Activated CD4-positive, CD25-positive, alpha-beta regulatory T cell (primary cell): ENCODE results near the gene FAM151B.
"Not testable (repeated sequence)": the region's sequence is repeated elsewhere in the genome, so short reads cannot be mapped to it uniquely, and the experiment has no call there.

Experiments
- DNase-seq, 4 experiments: peaks; one replicate each; lab custom pipeline; 2025; lab: John Stamatoyannopoulos, UW

Gene FAM151B

GRCh38 chr5:80504833-80505232 lies 16.9 kb downstream of the FAM151B start:
- no peak for DNase-seq

DNA sequence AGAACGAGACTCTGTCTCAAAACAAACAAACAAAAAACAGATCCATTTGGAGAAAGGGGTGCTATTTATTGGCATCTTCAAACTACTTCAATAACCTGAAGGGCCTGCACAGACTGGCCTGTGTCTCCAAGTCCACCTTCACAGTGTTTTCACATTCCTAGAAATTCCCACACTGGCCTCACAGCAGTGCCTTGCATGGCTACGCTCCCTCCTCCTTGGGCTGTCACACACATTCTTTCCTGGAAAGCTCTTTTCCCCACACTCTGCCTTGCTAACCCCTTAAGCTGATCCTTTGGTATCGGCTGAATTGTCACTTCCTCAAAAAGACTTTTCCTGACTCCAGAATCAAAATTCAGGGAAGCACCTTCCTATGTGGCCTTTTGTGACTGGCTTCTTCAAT lies 19.8 kb downstream of the FAM151B start:
- DNase-seq = no peak

GRCh38 chr5:80508844-80509243 lies 20.9 kb downstream of the FAM151B start:
- DNase-seq = no peak

GRCh38 chr5:80509362-80509761 lies 21.5 kb downstream of the FAM151B start:
- DNase-seq = no peak

DNA sequence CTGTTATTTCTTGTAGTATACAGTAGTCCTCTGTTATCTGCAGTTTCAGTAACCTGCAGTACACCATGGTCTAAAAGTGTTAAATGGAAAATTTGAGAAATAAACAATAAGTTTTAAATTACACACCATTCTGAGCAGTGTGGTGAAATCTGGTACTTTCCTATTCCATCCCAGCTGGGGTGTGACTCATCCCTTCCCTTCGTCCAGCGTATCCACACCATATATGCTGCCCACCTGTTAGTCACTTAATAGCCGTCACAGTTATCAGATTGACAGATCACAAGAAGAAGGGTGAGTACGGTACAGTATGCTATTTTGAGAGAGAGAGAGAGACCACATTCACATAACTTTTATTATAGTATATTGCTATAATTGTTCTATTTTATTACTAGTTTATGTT lies 28.9 kb downstream of the FAM151B start:
- no peak for DNase-seq

DNA sequence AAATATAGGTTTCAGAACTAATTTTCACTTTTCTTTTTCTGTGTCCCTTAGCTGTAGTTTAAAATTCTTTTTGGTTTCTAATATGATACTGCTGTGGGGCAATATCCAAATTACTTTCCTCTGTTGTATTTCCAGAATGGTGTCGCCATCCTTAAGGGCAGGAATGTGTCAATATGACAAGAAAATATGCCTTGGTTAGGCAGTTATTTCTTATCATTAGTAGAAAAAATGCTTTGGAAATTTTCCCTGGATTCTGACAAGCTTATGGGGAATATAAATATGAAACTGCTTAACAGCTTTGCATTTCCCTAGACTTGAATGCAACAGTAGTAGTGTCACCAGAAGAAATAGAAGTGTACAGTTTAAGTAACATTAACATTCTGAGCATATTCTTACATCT lies 52.8 kb downstream of the FAM151B start:
- no peak for DNase-seq

DNA sequence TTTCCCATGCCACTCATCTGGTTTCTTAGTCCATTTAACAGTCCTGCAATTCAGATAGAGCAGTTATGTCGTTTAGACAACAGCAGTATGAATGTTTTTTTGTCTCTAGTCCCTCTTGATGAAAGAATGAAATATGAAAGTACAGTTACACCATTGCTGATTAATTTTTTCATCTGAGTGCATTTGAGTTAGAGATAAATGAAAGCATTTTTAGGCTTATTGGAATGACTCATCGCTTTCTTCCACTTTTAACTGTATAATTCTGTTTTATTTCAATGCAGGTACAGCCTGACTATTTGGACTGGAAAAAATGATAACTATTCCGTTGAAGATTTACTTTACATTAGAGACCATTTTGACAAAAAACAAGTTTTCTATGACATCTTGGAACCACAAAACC lies 53.5 kb downstream of the FAM151B start:
- DNase-seq = no peak

DNA sequence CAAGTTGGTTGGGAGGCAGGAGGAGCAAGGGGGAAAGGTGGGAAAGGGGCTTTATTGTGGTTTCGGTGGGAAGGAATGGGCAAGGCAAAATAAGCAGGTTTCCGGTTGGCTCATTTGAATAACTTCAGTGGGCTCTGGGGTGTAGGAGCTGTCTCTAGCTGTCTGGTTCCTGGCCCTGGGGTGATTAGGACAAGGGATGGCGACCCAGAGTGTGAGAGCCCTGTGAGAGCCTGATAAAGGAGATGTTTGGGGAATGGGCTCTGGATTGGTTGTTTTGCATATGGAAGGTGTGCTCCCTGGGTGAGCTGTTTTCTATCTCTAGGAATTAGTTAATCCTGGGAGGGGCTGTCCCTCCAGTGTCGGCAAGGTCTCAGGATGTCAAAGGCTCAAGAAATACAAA lies 66.7 kb downstream of the FAM151B start:
- DNase-seq = no peak

DNA sequence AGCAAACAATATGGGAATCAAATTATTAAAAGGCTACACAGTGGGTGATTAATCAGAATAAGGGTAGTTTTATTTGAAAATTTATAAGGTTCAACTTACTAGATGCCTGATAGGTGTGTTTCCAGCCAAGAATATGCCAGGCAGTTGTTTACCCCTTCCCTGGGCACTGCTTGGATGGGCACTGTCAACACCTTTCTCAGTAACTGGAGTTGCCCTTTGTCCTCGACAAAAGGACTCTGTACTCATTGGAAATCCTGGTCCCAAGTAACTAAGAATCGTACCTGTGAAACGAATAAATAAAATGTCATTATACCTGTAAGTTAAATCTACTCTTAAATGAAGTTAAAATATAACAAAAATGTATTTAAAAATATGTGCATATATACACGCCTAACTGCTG lies 67.2 kb downstream of the FAM151B start:
- DNase-seq = no peak

- DNase-seq = no peak
Observed at GRCh38 chr5:80559244-80559643, 71.3 kb downstream of the FAM151B start.

- no peak for DNase-seq
Observed at GRCh38 chr5:80565330-80565729, 77.4 kb downstream of the FAM151B start.

DNA sequence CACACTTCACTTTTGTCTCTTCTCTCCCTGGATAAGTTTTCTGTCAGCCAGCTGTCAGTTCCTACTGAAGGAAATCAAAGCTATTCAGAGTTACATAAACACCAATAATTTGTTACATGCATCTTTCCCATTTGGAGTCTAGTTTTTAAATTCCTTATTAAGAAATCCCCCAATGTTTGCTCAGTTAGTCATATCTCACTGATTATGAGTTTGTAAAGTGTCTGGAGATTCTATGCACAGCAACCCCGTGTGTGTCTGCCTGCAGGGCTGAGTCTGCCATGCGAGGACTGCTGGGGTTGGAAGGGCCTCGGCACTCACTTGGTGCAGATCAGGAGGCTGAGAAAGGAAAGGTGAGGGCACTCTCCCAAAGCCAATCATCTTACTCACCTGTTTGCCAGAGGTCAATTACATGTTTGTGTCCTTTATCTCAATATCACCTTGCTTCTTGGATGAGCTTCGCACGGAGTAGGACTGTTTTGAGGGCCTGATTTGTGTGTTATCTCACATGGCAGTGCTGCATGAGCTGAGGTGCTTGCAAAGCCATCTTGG lies 78.9 kb downstream of the FAM151B start:
- DNase-seq = no peak

DNA sequence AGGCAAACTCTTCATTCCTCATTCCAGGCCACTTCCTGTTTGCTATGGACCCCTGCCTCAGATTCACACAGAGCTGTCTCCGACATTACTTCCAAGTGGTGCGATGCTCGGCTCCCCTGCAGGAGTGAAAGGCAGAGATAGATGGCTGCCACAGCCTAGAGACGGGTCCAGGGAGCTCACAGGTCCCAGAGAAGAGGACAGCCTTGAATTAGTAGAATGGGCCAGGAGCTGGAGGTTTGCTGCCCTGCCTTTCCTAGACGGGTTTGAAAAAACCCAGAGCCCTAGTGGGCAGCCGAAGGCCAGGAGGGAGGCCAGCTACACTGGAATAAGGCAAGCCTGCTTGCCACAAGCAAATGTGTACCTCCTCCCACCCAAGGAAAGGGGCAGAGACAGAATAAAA lies 80.4 kb downstream of the FAM151B start:
- DNase-seq = no peak

GRCh38 chr5:80569086-80569960 lies 81.4 kb downstream of the FAM151B start:
- no peak for DNase-seq

DNA sequence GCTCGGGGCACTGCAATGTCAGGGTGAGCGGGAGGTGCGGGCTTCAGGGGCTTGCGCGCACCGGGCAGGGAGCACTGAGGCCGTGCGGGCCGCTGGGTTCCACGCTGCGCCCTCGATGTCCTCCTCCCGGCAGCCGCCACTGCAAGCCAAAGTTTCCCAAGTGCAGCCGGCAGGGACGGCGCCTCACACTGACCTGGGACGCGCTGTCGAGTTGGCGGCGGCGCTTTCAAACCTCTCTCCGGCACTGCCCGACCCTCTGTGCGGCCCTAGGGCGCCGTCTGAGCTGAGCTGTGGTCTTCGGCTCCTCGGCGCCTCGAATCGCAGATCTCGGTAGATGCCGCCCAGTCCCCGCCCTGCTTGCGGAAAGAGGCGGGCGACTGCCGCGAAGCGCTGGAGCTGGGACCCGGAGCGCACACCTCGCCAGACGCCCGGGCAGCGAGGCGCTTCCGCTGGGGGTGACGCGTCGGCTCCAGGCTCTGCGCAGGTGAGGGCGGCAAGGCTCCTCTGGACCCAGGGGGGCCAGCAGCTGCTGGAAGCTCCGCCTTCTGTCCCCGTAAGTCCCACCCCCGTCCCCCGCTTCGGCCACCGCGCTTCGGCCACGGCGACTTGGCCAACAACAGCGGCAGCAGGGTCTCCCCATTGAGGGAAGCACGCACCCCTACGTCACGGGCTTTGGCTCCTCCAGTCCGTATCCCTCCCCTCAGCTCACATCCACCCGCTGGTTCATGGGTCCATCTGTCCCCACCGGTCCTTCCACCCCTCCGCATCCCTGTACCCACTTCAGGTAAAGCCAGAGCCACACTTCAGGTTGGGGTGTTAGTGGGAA lies 82.3 kb downstream of the FAM151B start, which contains the start of gene ANKRD34B:
Gene ANKRD34B (minus strand): TSS at position 320 of the 826 bp plus-strand sequence. CDS start 10,261 bp downstream, outside the sequence.
- no peak for DNase-seq

DNA sequence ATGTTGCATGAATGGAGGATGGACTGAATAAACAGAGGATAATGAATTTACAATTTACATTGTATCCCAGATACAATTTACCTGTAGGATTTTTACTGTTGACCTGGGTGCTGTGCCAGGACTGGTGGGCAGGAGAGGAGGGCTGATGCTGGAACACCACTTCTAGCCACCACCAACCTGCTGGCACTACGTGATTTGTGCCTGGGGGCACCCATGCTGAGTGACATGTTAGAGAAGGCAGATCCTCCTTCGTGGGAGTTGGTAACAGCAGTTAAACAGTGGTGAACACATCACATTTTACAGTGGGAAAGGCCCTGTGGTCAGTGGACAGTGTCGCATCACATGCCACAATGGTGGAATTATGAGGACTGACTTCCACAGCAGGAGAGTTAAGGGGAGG lies 85.2 kb downstream of the FAM151B start:
- no peak for DNase-seq

GRCh38 chr5:80576383-80576782 lies 88.5 kb downstream of the FAM151B start:
- DNase-seq = no peak

DNA sequence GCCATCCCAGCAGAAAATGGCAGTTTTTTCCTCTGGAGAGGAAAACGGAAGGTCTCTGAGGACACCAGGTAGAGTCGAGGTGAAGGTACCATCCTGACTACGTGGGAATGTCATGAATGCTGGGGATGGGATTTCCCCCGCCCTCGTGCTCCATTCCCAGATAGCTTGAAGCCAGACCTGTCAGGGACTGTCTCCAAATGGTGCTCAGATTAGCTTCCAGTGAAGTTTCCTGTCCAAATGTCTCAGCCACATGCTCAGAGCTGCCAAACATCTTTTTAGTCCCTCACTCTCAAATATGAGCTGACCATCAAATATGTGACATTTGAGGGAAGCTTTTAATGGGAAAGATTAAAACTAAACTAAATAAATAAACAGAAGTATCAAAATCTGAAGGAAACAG lies 89.8 kb downstream of the FAM151B start:
- no peak for DNase-seq

DNA sequence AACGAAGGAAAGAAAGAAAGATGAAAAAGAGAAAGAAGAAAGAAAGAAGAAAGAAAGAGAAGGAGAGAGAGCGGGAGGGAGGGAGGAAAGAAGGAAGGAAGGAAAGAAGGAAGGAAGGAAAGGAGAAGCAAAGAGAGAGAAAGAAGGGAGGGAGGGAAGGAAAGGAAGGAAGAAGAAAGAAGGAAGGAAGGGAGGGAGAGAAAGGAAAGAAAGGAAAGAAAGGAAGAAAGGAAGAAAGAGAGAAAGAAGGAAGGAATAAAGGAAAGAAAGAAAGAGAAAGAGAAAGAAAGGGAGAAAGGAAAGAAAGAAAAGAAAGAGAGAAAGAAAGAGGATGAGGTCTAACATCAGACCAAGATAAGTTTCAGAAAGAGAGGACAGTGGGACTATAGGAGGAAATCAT lies 91.2 kb downstream of the FAM151B start:
- no peak for DNase-seq

DNA sequence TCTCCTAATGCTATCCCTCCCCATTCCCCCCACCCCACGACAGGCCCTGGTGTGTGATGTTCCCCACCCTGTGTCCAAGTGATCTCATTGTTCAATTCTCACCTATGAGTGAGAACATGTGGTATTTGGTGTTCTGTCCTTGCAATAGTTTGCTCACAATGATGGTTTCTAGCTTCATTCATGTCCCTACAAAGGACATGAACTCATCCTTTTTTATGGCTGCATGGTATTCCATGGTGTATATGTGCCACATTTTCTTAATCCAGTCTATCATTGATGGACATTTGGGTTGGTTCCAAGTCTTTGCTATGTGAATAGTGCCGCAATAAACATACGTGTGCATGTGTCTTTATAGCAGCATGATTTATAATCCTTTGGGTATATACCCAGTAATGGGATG lies 92.4 kb downstream of the FAM151B start:
- not testable (repeated sequence) for DNase-seq

DNA sequence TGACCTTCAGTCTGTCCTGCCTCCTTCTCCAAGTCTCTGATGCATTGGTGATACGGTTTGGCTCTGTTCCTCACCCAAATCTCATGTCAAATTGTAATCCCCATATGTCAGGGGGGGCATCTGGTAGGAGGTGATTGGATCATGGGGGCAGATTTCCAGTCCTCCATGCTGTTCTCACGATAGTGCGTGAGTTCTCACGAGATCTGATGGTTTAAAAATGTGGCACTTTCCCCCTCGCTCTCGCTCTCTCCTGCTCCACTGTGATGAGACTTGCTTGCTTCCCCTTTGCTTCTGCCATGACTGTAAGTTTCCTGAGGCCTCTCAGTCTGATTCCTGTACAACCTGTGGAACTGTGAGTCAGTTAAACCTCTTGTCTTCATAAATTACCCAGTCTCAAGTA lies 96.9 kb downstream of the FAM151B start:
- DNase-seq = no peak

DNA sequence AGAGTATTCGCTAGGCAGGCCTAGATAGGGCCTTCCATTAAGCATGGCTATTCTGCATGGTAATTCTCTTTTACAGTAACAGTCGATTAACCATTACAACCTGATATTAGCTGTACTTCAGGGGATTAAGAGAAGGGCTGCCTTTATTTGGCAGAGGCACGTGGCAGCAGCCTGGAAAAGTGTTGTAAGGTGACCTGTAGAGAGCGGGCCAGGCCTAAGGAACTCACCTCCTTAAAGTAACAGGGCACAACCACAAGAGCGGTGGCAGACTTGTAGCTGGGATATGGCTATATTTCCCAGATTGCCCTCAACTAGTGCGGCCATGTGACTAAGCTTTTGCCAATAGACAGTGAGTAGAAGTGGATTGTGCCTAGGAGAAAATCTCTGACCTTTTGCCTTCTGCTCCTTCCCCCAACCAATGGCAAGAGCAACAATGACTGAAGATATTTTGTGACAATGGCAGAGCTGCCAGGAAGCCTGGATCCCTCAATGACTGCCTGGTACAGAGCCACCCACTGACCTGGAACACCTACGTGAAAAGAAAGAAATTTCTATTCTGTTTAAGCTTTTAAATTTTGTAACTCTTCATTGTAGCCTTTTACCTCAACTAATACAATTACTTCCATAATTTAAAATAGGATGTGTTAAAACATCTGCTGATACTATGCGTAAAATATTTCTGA lies 101.1 kb downstream of the FAM151B start:
- DNase-seq = no peak
